CD4-positive, alpha-beta memory T cell (primary cell): ENCODE data around the gene INSM2. TPM values are rescaled to one million over a fixed set of nuclear protein-coding genes. Genes with fewer than 3 reads are reported as not detected.

Experiments used
- CTCF ChIA-PET: fragments of 350-600 bp; sonication (Branson Sonifier 250); formaldehyde crosslinking; loops from one replicate; lab custom pipeline; 2021; ENCODE audit warnings: inconsistent platforms; ENCODE audit not compliant: partially characterized antibody; lab: Charles Lee
- POLR2A ChIA-PET: fragments of 350-600 bp; sonication (Branson Sonifier 250); formaldehyde crosslinking; loops from one replicate; lab custom pipeline; 2021; ENCODE audit not compliant: partially characterized antibody; lab: Charles Lee
- DNase-seq, 5 donors: peaks; one replicate each; pipeline versions ENCODE4 v3.0.0 to v3.0.0-alpha.2; 2020 to 2022; ENCODE audit warnings: mixed read lengths in 1 of 5
- H3K27ac ChIP-seq: one replicate; pipeline ENCODE4 v1.7.0; 2013; ENCODE audit warnings: low read depth, low read length
- H3K27me3 ChIP-seq: 2 replicates; pipeline ENCODE4 v1.7.0; 2013; ENCODE audit warnings: mild to moderate bottlenecking, low read length, moderate library complexity; ENCODE audit not compliant: insufficient read depth
- H3K36me3 ChIP-seq: 2 replicates; pipeline ENCODE4 v1.7.0; 2013; ENCODE audit warnings: mild to moderate bottlenecking, low read length, moderate library complexity; ENCODE audit not compliant: insufficient read depth
- H3K4me1 ChIP-seq: 2 replicates; pipeline ENCODE4 v1.7.0; 2013; ENCODE audit warnings: mild to moderate bottlenecking, low read length, moderate library complexity; ENCODE audit not compliant: insufficient read depth
- H3K4me3 ChIP-seq, 2 donors: one replicate each; pipeline ENCODE4 v1.7.0; 2013; ENCODE audit warnings: low read length in 2 of 2, mild to moderate bottlenecking in 1 of 2
- H3K9me3 ChIP-seq, 2 donors: one replicate each; pipeline ENCODE4 v1.7.0; 2013; ENCODE audit warnings: low read length in 2 of 2, control low read depth in 1 of 2; ENCODE audit not compliant: control insufficient read depth in 1 of 2
- H3K27ac Mint-ChIP-seq, 7 donors: one replicate each; pipeline ENCODE4 v1.8.0; 2020 to 2021; ENCODE audit warnings: mixed read lengths in 7 of 7, mild to moderate bottlenecking in 6 of 7, inconsistent platforms in 3 of 7, moderate library complexity in 3 of 7
- H3K27me3 Mint-ChIP-seq, 2 donors: one replicate each; pipeline ENCODE4 v1.8.0; 2020 to 2021; ENCODE audit warnings: mixed read lengths in 2 of 2
- H3K36me3 Mint-ChIP-seq, 2 donors: one replicate each; pipeline ENCODE4 v1.8.0; 2020 to 2021; ENCODE audit warnings: mixed read lengths in 2 of 2, inconsistent platforms in 1 of 2, mild to moderate bottlenecking in 1 of 2
- H3K4me1 Mint-ChIP-seq, 4 donors: one replicate each; pipeline ENCODE4 v1.8.0; 2020 to 2021; ENCODE audit warnings: mixed read lengths in 4 of 4, mild to moderate bottlenecking in 1 of 4
- H3K4me3 Mint-ChIP-seq, 8 donors: one replicate each; pipeline ENCODE4 v1.8.0; 2020 to 2021; ENCODE audit warnings: mixed read lengths in 8 of 8, mild to moderate bottlenecking in 7 of 8, moderate library complexity in 6 of 8, inconsistent platforms in 3 of 8
- H3K9me3 Mint-ChIP-seq, 8 donors: one replicate each; pipeline ENCODE4 v1.8.0; 2020 to 2021; ENCODE audit warnings: mixed read lengths in 8 of 8, mild to moderate bottlenecking in 5 of 8, inconsistent platforms in 3 of 8, moderate library complexity in 1 of 8
- intact Hi-C: fragments of 100-400 bp; cut with micrococcal nuclease; formaldehyde crosslinking; loops from one replicate; pipeline ENCODE4 v1.15.1; 2023
- polyA plus RNA-seq, 2 donors: library from polyadenylated mRNA; unstranded; fragments of 300-500 nt; fragmentation: Illumina TruSeq; gene quantifications; one replicate each; pipeline ENCODE4 v1.2.3, GENCODE V29; 2021
- total RNA-seq, 2 experiments: library from RNA; stranded (reverse); gene quantifications; one replicate each; pipeline ENCODE4 v1.2.3, GENCODE V29; 2021

Gene INSM2, protein sequence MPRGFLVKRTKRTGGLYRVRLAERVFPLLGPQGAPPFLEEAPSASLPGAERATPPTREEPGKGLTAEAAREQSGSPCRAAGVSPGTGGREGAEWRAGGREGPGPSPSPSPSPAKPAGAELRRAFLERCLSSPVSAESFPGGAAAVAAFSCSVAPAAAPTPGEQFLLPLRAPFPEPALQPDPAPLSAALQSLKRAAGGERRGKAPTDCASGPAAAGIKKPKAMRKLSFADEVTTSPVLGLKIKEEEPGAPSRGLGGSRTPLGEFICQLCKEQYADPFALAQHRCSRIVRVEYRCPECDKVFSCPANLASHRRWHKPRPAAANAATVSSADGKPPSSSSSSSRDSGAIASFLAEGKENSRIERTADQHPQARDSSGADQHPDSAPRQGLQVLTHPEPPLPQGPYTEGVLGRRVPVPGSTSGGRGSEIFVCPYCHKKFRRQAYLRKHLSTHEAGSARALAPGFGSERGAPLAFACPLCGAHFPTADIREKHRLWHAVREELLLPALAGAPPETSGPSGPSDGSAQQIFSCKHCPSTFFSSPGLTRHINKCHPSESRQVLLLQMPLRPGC
- total RNA-seq = not detected
- polyA plus RNA-seq = not detected

GRCh38 chr14:35533357-35534207 lies at the start of gene INSM2:
Gene INSM2, plus strand, starts transcription at chr14:35534164. Its CDS starts 89 bp downstream, at chr14:35534253.
- H3K27me3 Mint-ChIP-seq = peaks cover 33 to 38% of the 10 kb centered on the region in 2 donors
- DNase-seq = peak in 4 of 5 donors; percentile 9 to 44 (median 20)
- H3K27ac Mint-ChIP-seq = peak within 1 kb of the TSS in 1 of 7 donors; percentile 59
- ChIA-PET CTCF (interaction anchor here (0.7 to 1.0 kb wide), 2 partner anchors 10 to 20 kb away, joined by 3 read pairs; no protein-coding TSS in a partner anchor), POLR2A (no interaction called here)
- Histone ChIP-seq H3K27ac (no peak within 1 kb of the TSS), H3K4me1 (peaks cover 20% of the 10 kb centered on the region), H3K36me3 (no peaks in the 10 kb centered on the region), H3K9me3 (no peaks in the 10 kb centered on the region), H3K4me3 (peak within 1 kb of the TSS; percentile 42 to 52), H3K27me3 (peaks cover 21% of the 10 kb centered on the region)
- H3K4me3 Mint-ChIP-seq = peak within 1 kb of the TSS; percentile 79 to 91 (median 82)
- H3K4me1 Mint-ChIP-seq = peaks cover 1 to 17% (median 11%) of the 10 kb centered on the region in 4 donors
- peaks cover 7 to 13% of the 10 kb centered on the region in 2 donors for H3K36me3 Mint-ChIP-seq
- intact Hi-C loops = no loop called here
- H3K9me3 Mint-ChIP-seq = no peaks in the 10 kb centered on the region

DNA sequence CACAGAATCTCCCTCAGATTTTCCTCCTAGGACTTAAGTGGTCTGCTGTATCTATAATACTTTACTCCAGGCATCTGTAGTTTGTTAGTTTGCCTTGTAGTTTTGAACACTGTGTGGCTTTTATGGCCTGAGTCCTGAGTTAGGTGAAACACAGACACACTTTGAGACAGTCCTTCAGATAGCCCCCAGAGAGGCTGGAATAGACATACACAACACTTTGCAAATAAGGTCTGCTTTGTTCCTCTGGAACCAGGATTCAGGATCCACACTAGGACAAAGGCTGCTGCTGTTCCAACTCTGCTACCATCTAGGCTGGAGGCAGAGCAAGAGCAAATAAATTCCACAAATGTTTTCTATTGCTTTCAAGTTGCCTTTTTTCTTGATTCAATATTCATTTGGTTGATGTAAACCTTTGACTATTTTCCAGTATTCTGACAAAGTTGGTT lies 41.4 kb upstream of the INSM2 start:
- Mint-ChIP-seq H3K27ac (no peak overlapping the region), H3K4me1 (no peaks in the 10 kb centered on the region), H3K4me3 (no peak overlapping the region), H3K9me3 (peaks cover 0 to 37% (median 15%) of the 10 kb centered on the region in 8 donors), H3K27me3 (peaks cover 21 to 28% of the 10 kb centered on the region in 2 donors), H3K36me3 (peaks cover 0 to 11% of the 10 kb centered on the region in 2 donors)
- Histone ChIP-seq H3K4me3 (no peak overlapping the region), H3K4me1 (no peaks in the 10 kb centered on the region), H3K27ac (no peak overlapping the region), H3K9me3 (no peaks in the 10 kb centered on the region), H3K27me3 (no peaks in the 10 kb centered on the region), H3K36me3 (no peaks in the 10 kb centered on the region)
- POLR2A ChIA-PET = no interaction called here
- CTCF ChIA-PET = no interaction called here
- intact Hi-C loops = no loop called here
- DNase-seq = no peak

- ChIA-PET POLR2A (no interaction called here), CTCF (no interaction called here)
- Histone ChIP-seq H3K9me3 (no peaks in the 10 kb centered on the region), H3K36me3 (no peaks in the 10 kb centered on the region), H3K27me3 (no peaks in the 10 kb centered on the region), H3K27ac (no peak overlapping the region), H3K4me3 (no peak overlapping the region), H3K4me1 (no peaks in the 10 kb centered on the region)
- H3K27me3 Mint-ChIP-seq = peaks cover 30% of the 10 kb centered on the region in 2 donors
- no peaks in the 10 kb centered on the region for H3K4me1 Mint-ChIP-seq
- peaks cover 0 to 11% of the 10 kb centered on the region in 2 donors for H3K36me3 Mint-ChIP-seq
- no peak overlapping the region for H3K4me3 Mint-ChIP-seq
- peaks cover 0 to 42% (median 21%) of the 10 kb centered on the region in 8 donors for H3K9me3 Mint-ChIP-seq
- no peak overlapping the region for H3K27ac Mint-ChIP-seq
- intact Hi-C loops = no loop called here
- no peak for DNase-seq
Measured at GRCh38 chr14:35495278-35495677, 38.7 kb upstream of the INSM2 start.

DNA sequence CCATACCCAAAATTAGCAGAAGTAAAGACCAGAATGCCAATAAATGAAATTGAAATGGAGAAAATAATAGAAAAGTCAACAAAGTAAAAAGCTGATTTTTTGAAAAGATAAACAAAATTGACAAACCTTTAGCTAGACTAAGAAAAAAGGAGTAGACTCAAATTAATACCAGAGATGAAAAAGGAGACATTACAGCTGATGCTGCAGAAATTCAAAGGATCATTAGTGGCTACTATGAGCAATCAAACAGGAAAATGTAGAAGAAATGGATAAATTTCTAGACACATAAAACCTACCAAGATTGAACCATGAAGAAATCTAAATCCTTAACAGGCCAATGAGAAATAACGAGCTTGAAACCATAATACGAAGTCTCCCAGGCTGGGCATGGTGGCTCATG lies 34.8 kb upstream of the INSM2 start:
- ChIA-PET CTCF (no interaction called here), POLR2A (no interaction called here)
- Mint-ChIP-seq H3K4me3 (no peak overlapping the region), H3K9me3 (peaks cover 0 to 12% (median 8%) of the 10 kb centered on the region in 8 donors), H3K27ac (no peak overlapping the region), H3K27me3 (peaks cover 24 to 26% of the 10 kb centered on the region in 2 donors), H3K4me1 (no peaks in the 10 kb centered on the region), H3K36me3 (no peaks in the 10 kb centered on the region)
- H3K36me3 ChIP-seq = no peaks in the 10 kb centered on the region
- H3K27ac ChIP-seq = no peak overlapping the region
- no peak overlapping the region for H3K4me3 ChIP-seq
- H3K27me3 ChIP-seq = no peaks in the 10 kb centered on the region
- DNase-seq = no peak
- no peaks in the 10 kb centered on the region for H3K4me1 ChIP-seq
- intact Hi-C loops = no loop called here
- H3K9me3 ChIP-seq = no peaks in the 10 kb centered on the region

- CTCF ChIA-PET = no interaction called here
Measured at GRCh38 chr14:35503646-35504045, 30.3 kb upstream of the INSM2 start.

GRCh38 chr14:35504260-35504659 lies 29.7 kb upstream of the INSM2 start:
- intact Hi-C loops = no loop called here
- no peak for DNase-seq

More at GRCh38 chr14:35503646-35504045, 30.3 kb upstream of the INSM2 start:
- peaks cover 0 to 11% (median 8%) of the 10 kb centered on the region in 8 donors for H3K9me3 Mint-ChIP-seq
- Histone ChIP-seq H3K4me1 (no peaks in the 10 kb centered on the region), H3K9me3 (no peaks in the 10 kb centered on the region), H3K36me3 (no peaks in the 10 kb centered on the region), H3K4me3 (no peak overlapping the region), H3K27ac (no peak overlapping the region), H3K27me3 (no peaks in the 10 kb centered on the region)
- DNase-seq = no peak
- POLR2A ChIA-PET = no interaction called here
- no peaks in the 10 kb centered on the region for H3K4me1 Mint-ChIP-seq
- H3K27ac Mint-ChIP-seq = no peak overlapping the region
- no peaks in the 10 kb centered on the region for H3K36me3 Mint-ChIP-seq
- no peak overlapping the region for H3K4me3 Mint-ChIP-seq
- intact Hi-C loops = no loop called here
- peaks cover 12 to 16% of the 10 kb centered on the region in 2 donors for H3K27me3 Mint-ChIP-seq

DNA sequence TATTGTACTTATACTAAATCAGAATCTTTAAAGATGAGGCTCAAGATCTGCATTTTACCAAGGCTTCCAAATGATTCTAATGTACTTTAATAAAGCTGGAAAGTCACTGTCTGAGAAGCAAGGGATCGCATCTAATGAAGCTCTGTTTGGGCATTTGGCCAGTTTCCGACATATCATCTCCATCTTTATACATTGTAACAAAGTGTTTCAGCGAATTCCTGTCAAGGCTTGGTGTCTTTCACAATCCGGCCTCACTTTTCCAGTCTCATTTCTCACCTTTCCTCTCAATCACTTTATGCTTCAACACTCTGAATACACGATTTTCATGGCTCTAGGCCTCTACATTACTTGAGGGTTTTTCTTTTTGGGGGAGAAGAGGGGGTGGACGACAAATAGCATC lies 27.5 kb upstream of the INSM2 start:
- H3K4me3 Mint-ChIP-seq = no peak overlapping the region
- Histone ChIP-seq H3K4me3 (no peak overlapping the region), H3K27me3 (no peaks in the 10 kb centered on the region), H3K4me1 (no peaks in the 10 kb centered on the region), H3K36me3 (no peaks in the 10 kb centered on the region), H3K9me3 (no peaks in the 10 kb centered on the region), H3K27ac (no peak overlapping the region)
- no peak overlapping the region for H3K27ac Mint-ChIP-seq
- no peaks in the 10 kb centered on the region for H3K4me1 Mint-ChIP-seq
- H3K9me3 Mint-ChIP-seq = peaks cover 0 to 3% (median 0%) of the 10 kb centered on the region in 8 donors
- H3K36me3 Mint-ChIP-seq = no peaks in the 10 kb centered on the region
- intact Hi-C loops = no loop called here
- H3K27me3 Mint-ChIP-seq = peaks cover 5 to 10% of the 10 kb centered on the region in 2 donors
- ChIA-PET CTCF (no interaction called here), POLR2A (no interaction called here)
- no peak for DNase-seq

More at GRCh38 chr14:35504260-35504659, 29.7 kb upstream of the INSM2 start:
- Mint-ChIP-seq H3K27me3 (peaks cover 12% of the 10 kb centered on the region in 2 donors), H3K36me3 (no peaks in the 10 kb centered on the region), H3K4me1 (no peaks in the 10 kb centered on the region), H3K9me3 (peaks cover 0 to 8% (median 5%) of the 10 kb centered on the region in 8 donors), H3K27ac (no peak overlapping the region), H3K4me3 (no peak overlapping the region)
- POLR2A ChIA-PET = no interaction called here
- no peaks in the 10 kb centered on the region for H3K27me3 ChIP-seq
- CTCF ChIA-PET = no interaction called here
- no peak overlapping the region for H3K27ac ChIP-seq
- no peak overlapping the region for H3K4me3 ChIP-seq
- H3K4me1 ChIP-seq = no peaks in the 10 kb centered on the region
- H3K36me3 ChIP-seq = no peaks in the 10 kb centered on the region
- no peaks in the 10 kb centered on the region for H3K9me3 ChIP-seq
